Thoracic aorta (tissue), 2 donors: ENCODE data around the gene SEZ6L2. TPM values are rescaled to one million over a fixed set of nuclear protein-coding genes. Genes with fewer than 3 reads are reported as not detected.
"Not testable (repeated sequence)": the region's sequence is repeated elsewhere in the genome, so short reads cannot be mapped to it uniquely, and the experiment has no call there.

Source experiments
- ATAC-seq: fragments of 150-250 bp; one replicate; pipeline ENCODE4 v1.8.0; 2017; ENCODE audit warnings: low read depth; ENCODE audit not compliant: insufficient number of reproducible peaks, low FRiP score
- DNase-seq: peaks from one replicate; pipeline ENCODE4 v3.0.0-alpha.2; 2020; ENCODE audit warnings: low spot score
- H3K27ac ChIP-seq, 2 donors: fragments of 200-600 bp; sonication (generic); 1 replicate in 1 of 2; 2 replicates in 1 of 2; pipeline ENCODE4 v1.5.1; 2016; ENCODE audit warnings: mild to moderate bottlenecking in 2 of 2, moderate library complexity in 2 of 2
- H3K27me3 ChIP-seq: fragments of 200-600 bp; sonication (generic); replicated peaks from 2 replicates; pipeline ENCODE4 v1.6.0; 2016; ENCODE audit warnings: mild to moderate bottlenecking; ENCODE audit not compliant: insufficient read depth
- H3K36me3 ChIP-seq: fragments of 200-600 bp; sonication (generic); one replicate; pipeline ENCODE4 v1.5.1; 2016
- H3K4me1 ChIP-seq, 2 donors: fragments of 200-600 bp; sonication (generic); 1 replicate in 1 of 2; 2 replicates in 1 of 2; pipeline versions ENCODE4 v1.5.1 to v1.6.0; 2016; ENCODE audit warnings: low read depth in 2 of 2, mild to moderate bottlenecking in 1 of 2; ENCODE audit not compliant: control insufficient read depth in 1 of 2
- H3K4me3 ChIP-seq: fragments of 200-600 bp; sonication (generic); 2 replicates; pipeline ENCODE4 v1.5.1; 2016; ENCODE audit warnings: mild to moderate bottlenecking
- H3K9me3 ChIP-seq: fragments of 200-600 bp; sonication (generic); 2 replicates; pipeline ENCODE4 v1.5.1; 2016
- CTCF ChIP-seq: fragments of 200-600 bp; sonication (generic); IDR thresholded peaks from one replicate; pipeline ENCODE4 v1.5.1; 2019; ENCODE audit warnings: antibody characterized with exemption
- total RNA-seq, 2 donors: library from RNA; depleted of rRNA; stranded (reverse); fragments of >200 nt; gene quantifications; one replicate each; pipeline versions ENCODE4 v1.1.0 to v1.2.3, GENCODE V29; 2016

The SEZ6L2 gene
- total RNA-seq, 2 donors from 2014 or later: 0.63 to 1.4 TPM

- ATAC-seq: no peak
- Histone ChIP-seq H3K4me3 (no peak overlapping the region), H3K27me3 (peaks cover 6% of the 10 kb centered on the region), H3K36me3 (no peaks in the 10 kb centered on the region), H3K9me3 (no peaks in the 10 kb centered on the region), H3K27ac (no peak overlapping the region), H3K4me1 (no peaks in the 10 kb centered on the region)
- DNase-seq: no peak
- TF ChIP-seq CTCF: no peak
Measured at GRCh38 chr16:29893553-29893952, 5.8 kb downstream of the SEZ6L2 start.

GRCh38 chr16:29892458-29892813, 6.9 kb downstream of the SEZ6L2 start:
- Histone ChIP-seq H3K36me3 (no peaks in the 10 kb centered on the region), H3K27ac (no peak overlapping the region), H3K4me3 (no peak overlapping the region), H3K4me1 (no peaks in the 10 kb centered on the region), H3K27me3 (no peaks in the 10 kb centered on the region), H3K9me3 (no peaks in the 10 kb centered on the region)
- TF ChIP-seq CTCF: no peak
- ATAC-seq: no peak
- no peak for DNase-seq

GRCh38 chr16:29891525-29892457, 7.6 kb downstream of the SEZ6L2 start:
- no peak for DNase-seq
- Histone ChIP-seq H3K4me3 (no peak overlapping the region), H3K36me3 (no peaks in the 10 kb centered on the region), H3K27me3 (no peaks in the 10 kb centered on the region), H3K9me3 (no peaks in the 10 kb centered on the region), H3K4me1 (no peaks in the 10 kb centered on the region), H3K27ac (no peak overlapping the region)
- TF ChIP-seq CTCF: no peak
- ATAC-seq: no peak

GRCh38 chr16:29889372-29889771, 10.0 kb downstream of the SEZ6L2 start:
- H3K4me1 ChIP-seq, H3K27ac ChIP-seq, H3K4me3 ChIP-seq, H3K36me3 ChIP-seq, H3K27me3 ChIP-seq, ATAC-seq, H3K9me3 ChIP-seq, DNase-seq: not testable (repeated sequence)

- ATAC-seq (no peak), DNase-seq (no peak)
- no peak overlapping the region for H3K27ac ChIP-seq
- H3K27me3 ChIP-seq: no peaks in the 10 kb centered on the region
- H3K4me1 ChIP-seq: no peaks in the 10 kb centered on the region
- H3K9me3 ChIP-seq: no peaks in the 10 kb centered on the region
- H3K4me3 ChIP-seq: no peak overlapping the region
- H3K36me3 ChIP-seq: no peaks in the 10 kb centered on the region
- no peak for TF ChIP-seq CTCF
Measured at GRCh38 chr16:29883987-29884386, 15.4 kb downstream of the SEZ6L2 start.
